G401.6 (cell line): ENCODE results near the gene TEX29.

Experiments
- FAIRE-seq: peaks from 2 replicates; lab custom pipeline; 2012; peaks lifted over from hg19 to GRCh38; lab: Jason Lieb, UNC

Gene TEX29

DNA sequence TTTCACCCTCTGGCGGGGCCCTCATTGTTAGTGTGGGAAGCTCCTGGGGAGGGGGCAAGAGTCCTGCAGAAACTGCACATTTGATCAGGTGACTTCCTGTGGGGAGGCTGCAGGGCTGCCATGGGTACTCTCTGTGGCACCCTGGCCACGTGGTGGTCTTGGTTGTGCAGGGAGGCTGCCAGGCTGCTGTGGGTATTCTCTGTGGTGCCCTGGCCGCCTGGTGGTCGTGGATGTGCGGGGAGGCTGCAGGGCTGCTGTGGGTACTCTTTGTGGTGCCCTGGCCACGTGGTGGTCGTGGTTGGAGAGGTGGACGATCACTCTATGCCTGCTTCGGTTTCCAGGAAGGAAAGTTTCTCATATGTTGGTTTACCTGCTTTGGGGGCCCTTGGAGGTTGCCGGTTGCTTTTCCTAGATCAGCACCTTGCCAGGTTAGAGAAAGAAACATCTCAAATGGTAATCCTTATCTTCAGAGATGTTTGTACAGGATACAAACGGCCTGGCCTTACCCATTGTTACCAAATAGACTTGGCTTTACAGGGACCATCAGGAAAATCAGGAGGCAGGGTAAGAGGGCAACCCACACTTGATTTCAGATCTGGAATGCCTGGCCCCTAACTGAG lies 22.9 kb downstream of the TEX29 start:
- FAIRE-seq, result no peak

DNA sequence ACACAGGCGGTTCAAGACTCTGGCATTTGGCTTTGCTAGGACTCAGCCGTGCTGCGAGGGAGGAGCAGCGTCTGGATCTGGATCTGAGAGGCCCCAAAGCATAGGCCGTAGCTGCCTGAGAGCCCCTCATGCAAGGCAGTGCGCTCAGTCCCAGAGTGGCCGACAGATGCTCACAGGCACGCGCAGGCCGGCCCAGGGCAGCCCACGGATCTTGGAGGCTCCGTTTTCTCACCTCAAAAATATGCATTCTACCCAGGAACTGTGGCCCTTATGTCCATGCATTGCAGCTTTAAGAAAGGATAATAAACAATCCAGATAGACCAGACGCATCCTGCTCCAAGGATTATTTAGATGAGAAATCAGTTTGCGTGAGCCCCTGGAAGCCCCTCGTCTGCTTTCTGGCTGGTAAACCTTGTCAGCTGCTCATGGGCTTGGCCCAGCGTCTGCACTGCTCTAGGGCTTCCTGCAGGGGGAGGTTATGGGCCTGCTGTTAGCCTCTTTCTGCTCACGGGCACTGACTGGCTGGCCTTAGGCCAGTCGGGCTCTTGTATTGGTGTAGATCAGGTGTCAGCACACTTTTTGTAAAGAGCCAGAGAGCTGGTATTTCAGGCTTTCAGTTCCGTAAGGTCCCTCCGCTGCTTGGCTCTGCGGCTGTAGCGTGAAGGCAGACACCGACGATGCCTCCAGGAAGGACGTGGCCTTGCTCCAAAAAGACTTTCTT lies 24.2 kb downstream of the TEX29 start:
- FAIRE-seq, result no peak

DNA sequence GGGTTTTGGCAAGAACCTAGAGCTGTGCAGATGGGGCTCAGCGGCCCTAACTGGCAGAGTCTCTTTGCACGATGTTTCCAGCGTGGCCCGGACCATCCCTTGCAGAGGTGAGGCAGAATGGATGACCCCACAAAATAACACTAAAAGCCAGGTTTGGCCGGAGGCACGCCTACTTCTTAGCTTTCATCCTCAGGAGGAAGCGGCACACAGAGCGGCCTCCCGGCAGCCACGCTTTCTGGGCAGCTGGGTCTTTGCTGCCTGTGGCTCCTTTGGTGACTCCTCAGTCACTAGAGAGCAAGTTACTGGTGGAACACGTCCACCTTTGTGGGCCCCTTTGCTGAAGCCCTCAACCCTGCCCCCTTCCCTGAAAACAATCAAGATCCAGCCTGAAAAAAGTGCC lies 25.2 kb downstream of the TEX29 start:
- no peak for FAIRE-seq

DNA sequence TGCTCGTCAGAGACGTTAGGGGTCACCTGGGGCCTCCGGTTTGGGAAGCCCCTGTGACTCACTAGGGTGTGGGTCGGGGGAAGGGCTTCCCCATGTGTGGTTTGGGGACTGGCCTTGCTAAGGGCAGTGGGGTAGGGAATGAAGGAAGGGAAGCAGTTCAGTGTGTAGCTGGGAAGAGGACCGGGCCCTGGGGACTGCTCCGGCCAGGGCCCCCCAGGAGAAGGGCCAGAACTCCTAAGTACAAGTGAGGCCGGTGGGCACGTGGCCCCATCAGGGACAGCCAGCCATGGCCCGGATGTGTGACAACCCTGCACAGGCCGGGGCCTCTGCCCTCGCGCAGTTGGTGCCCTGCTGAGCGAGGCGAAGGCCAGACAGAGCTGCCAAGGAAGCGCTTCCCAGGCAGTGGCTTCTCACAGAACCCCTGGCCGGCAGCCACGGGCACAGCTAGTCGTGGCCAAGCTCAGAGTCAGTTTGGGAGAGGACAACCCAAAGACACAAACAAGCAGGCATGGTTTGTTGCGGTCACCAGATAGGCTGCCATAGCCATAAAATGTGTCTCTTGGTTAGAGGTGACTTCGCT lies 25.7 kb downstream of the TEX29 start:
- no peak for FAIRE-seq

DNA sequence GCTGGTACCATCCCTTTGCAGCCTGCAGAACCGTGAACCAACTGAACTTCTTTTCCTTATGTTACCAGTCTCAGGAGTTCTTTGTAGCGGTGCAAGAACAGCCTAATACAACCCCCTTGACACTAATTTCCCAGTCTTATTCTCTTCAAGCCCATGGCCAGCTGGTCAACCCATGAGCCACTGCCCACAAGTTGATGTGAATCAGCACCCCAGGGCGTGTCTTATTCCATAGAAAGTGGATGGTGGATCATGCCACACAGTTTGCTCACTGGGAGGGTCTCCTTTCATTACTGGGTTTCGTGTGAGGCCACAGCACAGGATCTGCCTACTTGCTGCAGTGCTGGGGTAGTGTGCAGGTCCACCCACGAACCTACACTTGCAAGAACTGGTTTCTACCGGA lies 27.0 kb downstream of the TEX29 start:
- FAIRE-seq, result no peak

DNA sequence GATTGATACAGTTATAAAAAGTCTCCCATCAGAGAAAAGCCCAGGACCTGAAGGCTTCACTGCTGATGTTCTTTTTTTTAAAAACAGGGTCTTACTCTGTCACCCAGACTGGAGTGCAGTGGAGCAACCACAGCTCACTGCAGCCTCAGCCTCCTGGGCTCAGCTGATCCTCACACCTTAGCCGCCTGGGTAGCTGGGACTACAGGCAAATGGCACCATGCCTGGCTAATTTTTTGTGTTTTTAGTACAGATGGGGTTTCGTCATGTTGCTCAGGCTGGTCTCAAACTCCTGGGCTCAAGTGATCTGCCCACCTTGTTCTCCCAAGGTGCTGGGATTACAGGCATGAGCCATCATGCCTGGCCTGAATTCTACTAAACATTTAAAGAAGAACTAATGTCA lies 33.1 kb downstream of the TEX29 start:
- FAIRE-seq, result no peak

DNA sequence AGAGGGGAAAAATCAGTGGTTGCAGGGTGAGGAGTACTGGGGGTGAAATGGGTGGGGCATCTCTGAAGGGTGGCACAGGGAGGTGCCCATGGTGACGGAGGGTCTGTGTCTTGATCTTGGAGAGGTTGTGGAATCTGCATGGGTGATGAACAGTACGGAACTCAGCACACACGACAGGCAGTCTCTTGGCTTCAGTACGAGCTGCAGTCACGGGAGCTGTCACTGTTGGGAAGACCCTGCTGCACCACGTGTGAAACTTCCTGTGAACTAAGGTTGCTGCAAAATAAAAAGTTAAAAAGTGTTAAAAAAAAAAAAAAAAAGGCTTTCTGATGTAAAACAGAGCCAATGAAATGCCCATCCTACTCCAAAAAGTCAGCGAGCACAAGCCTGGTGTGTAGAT lies 34.3 kb downstream of the TEX29 start:
- no peak for FAIRE-seq

DNA sequence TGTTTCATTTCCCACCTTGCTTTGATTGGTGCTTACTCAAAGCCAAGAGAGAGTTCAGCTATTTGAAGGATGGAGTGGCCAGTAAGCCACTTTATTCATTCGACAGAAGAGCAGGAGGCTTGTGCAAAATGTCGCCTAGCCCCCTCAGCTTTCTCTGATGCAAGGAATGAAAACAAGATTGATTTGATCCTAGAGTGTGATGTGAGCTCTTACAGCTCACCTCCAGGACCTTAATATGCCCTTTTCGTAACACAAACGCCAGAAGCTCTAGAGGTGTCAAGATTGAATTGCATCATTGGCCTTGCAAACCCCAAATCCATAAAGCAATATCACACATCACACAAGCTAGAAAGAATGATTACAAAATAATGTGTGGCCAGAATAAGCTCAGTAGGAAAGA lies 36.4 kb downstream of the TEX29 start:
- FAIRE-seq, result no peak

DNA sequence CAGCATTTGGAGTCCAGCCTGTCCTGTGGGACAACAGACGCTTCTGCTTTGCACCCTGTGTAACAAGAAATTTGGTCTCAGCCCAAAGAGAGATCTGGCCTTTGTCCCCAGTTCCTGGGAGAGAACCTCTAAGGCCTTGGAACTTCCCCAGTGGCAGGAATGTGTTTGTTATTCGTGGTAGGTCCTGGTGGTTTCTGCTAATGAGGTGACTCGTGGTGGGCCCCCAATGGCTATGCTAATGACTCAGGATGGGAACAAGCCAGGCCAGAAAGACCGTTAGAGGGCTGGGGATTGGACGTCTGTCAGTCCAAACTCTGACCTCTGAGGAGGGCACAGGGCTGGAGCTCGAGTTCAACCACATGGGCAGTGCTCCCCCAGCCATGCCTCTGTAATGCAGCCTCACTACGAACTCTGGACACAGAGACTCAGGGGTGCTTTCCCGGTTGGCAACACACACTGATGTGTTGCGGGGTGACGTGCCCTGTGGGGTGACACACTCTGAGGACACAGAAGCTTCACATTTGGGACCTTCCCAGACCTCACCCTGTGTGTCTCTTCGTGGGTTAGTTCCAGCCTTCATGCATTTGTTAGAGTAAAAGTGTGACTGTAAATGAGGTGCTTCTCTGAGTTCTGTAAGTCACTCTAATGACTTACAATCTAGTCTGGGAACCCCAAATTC lies 38.9 kb downstream of the TEX29 start:
- FAIRE-seq, result no peak

DNA sequence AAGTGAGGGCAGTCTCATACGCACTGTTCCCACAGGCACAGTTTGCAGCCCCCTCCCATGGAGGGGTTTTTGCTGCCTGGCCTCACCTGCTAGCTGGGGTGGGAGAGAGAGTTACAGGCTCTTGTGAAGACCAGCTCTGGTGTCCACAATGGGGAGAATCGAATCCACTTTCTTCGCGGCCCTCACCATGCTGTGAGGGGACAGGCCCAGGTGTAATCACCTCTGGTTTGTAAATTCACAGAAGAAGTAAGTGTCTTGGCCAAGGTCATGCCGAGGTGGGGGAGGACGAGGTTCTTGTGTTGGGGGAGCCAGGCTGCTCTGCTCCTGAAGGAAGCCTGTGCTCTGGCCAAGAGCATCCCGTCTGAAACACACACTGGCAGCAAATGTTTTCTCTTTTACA lies 39.5 kb downstream of the TEX29 start:
- no peak for FAIRE-seq

DNA sequence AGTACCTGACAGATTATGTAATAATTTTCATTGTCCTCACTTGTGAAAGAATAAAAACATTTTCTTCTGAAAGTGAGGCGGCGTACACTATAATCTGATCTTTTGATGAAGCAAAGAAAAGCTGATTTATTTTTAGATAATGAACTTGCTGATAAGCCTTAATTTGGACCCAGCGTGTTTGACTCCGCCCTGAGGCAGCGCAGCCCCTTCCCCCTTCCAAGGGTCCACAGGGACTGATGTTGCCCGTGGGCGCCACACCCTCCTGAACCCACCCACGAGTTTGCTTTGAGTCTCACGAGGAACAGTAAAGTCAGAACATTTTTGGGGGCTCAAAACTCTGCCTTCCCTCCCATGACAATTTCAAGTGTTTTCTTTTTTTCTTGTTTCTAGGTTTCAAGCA lies 40.0 kb downstream of the TEX29 start:
- FAIRE-seq, result no peak

DNA sequence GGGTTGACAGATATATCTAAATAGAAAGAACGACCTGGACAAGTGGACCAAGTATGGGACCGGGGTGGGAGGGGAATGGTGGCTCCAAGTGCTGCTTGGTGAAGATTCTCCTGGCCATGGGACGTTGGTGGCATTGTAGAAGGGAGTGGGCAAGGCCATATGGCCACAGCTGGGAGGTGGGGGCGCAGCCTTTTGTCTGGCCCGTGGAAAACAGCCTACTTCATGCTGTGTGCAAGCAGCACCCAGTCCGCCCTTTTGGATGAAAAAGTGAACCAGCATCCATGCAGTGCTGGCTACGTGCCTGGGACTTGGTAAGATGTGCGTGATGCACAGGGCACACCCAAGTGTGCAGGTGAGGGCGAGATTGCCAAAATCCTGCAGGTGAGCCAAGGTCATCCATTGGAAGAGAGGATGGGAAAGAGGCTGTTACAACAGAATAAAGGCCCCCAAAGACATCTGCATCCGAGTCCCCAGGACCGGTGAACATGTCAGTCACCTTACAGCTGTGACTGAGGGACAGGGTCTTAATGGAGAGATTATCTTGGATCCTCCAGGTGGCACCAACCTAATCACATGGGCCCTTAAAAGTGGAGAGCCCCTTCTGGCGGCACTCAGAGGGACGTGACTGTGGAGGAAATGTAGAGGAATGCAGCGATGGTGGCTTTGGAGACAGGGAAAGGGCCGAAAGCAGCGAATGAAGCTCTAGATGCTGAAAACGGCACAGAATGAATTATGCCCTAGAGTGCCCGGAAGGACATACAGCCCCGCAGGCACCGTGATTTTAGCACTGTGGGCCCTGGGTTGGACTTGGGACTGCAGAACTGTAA lies 40.8 kb downstream of the TEX29 start:
- FAIRE-seq, result no peak

DNA sequence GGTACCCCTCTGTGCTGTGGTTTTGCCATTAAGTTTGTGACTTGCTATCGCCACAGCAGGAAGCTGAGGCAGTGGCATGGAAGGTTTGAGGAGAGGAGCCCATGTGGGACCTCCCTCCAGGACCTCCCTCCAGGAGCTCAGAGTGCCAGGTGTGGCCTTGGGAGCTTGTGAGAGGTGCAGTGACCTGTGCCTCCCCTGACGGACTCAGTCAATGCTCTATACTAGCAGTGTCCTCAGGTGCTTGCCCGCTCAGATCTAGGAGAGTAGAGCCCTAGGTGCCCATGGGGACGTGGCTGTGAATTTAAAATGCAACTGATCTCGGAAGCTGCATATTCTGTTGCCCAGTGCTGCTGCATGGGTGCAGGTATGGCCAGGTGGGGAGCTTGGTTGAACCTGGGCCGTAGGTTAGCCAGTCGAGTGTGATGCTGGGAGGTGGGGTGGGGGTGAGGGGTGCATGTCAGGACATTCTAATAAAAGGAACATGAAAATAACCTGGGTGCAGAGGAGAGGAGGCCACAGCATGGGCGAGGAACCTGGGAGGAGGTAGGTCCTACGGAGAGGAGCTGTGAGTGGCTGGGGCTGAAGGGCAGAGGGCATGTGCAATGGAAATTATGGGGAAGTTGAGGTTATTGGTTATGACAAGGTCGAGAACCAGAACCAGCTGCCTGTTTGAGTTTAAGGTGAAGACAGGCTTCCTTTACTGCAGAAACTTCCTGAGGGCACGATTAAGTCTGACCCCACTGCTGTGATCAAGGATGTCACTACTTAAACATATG lies 41.6 kb downstream of the TEX29 start:
- FAIRE-seq, result no peak

DNA sequence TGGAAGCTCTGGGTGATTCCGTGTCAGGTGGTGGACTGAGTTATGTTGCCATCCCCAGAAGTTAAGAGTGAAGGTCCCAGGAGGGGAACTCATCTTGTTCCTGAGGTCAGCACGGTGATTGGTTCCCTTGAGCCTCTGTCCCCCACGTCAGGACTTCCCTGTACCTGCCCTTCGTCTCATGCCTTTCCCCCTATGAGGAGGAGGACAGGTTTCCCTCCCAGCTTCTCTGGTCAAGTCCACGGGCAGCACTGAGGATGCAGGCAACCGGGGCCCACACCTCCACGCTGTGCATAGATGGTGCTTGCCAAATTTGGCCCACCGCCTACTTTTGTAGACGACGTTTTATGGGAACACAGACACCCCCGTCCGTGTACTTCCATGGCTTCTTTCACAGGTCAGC lies 42.7 kb downstream of the TEX29 start:
- FAIRE-seq, result no peak

DNA sequence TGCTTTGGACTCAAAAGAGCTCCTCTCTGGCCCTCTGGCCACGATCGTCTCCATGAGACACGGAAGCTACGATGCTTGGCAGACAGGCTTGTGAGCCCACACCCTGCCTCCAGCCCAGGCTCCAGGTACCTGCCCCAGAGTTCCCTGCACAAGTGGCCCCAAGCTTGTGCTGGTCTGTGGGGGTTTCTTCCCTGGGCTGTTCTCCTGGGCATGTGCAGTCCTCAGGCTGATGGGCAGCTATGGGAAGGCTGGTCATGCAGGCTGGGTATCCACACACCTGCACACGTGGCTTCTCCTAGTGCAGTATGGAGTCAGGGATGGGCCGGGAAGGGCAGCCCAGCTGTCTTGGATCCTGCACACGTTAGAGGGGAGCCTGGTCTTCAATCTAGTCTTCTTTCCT lies 43.1 kb downstream of the TEX29 start:
- FAIRE-seq, result no peak

DNA sequence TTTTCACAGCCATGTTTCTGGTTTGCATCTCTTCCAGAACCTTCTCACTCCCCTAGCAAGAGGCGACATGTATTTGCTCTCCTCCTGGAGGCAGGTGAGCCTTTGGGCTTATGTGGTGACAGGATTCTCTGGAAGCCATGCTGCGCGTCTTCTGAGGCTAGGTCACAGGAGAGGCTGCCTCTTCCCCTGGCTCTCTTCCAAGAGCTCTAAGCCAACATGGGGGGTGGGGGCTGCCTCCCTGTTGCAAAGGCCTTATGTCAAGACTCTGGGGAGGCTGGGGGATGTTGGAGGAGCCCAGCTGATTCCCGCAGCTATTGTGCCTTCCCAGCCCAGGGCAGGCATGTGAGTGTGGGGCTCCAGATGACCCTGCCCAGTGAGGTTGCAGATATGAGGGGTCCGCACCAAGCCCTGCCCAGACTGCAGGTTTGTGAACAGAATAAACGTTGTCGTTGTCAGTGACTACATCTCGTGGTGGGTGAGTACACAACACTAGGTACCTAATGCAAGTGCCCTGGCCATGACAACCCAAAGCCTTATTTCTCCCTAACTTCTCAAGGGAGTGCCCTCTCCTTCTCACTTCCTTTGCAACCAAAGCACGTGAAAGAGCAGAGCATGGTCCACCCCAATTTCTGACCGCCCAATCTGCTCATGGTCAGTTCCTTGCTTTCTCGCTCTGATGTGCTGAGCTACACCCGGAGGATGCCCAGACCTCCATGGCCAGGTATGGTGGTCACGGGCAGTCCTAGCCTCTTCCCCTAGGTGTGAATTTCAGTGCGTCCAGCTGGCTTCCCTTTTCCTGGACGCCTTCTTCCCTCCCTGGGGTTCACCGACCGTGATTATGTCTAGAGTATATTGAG lies 44.9 kb downstream of the TEX29 start:
- FAIRE-seq, result no peak

DNA sequence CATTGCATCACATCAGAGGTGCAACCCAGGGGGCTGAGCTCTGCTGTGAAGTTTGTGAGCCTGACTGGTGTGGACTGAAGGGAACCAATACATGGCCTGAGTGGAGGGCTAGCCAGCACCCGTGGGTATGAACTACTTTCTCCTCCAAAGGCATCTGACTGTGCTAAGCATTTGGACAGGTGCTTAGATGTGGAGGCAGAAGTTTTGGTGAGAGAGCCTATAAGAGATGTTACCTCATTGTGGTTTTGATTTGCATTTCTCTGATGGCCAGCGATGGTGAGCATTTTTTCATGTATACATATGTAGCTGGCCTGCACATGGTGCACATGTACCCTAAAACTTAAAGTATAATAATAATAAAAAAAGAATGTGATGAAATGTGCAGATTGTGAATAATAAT lies 46.9 kb downstream of the TEX29 start:
- no peak for FAIRE-seq

DNA sequence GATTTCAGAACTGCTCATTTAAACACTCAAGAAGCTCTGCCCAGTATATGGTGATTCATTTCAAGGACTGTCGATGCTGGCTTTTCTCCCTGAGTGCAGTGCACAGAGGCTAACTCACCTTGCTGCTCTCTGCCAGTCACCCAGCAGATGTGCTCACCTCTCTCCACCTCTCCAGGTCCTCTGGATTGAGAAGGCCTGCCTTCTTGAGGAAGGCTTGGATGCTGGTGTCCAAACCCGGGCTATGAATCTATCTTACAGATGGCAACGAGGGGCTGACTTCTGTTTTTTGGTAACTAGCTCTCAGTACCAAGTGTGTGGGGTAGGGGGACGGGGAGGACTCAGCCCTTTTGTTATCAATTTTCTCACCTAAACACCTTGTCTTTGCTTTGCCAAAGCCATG lies 47.6 kb downstream of the TEX29 start:
- no peak for FAIRE-seq

DNA sequence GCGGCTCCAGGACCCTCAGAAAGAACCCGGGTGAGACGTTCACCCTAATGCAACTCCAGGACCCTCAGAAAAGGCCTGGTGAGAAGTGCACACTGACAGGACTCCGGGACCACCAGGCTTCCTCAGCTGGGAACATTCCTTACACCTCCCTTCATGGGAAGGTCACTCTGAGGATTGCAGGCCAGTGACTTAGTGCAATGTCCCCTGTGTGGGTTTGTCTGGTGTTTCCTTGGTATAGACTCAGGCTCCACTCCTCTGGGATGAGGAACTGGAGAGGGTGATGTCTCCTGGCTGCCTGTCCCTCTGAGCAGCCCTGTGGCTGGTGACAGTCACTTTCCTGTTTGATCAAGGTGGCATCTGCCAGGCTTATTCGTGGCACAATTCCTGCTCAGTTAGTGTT lies 49.7 kb downstream of the TEX29 start:
- FAIRE-seq, result no peak

DNA sequence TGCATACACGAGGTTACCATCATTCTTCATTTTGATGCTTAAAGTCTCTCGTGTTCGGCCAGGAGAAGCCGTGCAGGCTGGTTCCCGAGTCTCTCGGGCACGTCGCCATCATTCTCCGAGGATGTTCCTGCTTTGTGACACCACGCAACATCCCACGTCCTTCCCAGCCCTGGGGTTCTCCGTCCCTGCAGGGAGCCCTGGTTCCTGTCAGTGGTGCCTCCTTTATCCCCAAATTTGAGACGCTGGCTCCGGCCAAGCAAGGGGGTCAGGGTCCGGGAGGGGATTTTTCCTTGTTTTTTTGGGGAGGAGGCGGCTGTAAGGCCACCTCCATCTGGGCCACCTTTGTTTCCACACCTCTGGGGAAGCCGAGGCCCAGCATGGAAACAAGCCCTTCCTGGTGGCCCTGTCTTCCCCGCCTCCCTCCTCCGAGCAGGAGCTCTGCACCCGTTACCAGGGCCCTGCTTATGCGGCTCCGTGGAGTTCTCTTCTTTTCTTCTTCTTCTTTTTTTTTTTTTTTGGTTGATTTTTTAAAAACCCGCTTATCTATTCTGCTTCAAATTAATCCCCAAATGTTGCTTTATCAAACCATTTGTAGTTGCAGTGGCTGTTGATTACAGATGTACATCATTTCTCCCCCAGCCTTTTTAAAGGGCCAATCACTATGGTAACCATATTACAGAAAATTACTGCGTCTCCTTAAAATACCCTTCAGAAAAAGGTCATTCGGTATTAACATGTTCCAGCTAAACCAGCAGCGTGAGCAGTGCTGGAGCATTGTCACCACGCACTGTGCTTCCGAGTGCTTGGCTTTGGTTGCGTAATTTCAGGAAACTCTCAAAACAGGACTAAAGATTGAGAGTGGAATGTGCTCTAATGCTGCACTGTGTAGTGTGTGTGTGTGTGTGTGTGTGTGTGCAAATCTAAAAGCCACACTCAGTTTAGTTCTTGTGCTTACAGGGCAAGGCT lies 50.4 kb downstream of the TEX29 start:
- FAIRE-seq, result no peak
